ENCODE measurements around the gene PDE7B.
"Not testable (repeated sequence)": the region's sequence is repeated elsewhere in the genome, so short reads cannot be mapped to it uniquely, and the experiment has no call there.

The PDE7B gene

DNA sequence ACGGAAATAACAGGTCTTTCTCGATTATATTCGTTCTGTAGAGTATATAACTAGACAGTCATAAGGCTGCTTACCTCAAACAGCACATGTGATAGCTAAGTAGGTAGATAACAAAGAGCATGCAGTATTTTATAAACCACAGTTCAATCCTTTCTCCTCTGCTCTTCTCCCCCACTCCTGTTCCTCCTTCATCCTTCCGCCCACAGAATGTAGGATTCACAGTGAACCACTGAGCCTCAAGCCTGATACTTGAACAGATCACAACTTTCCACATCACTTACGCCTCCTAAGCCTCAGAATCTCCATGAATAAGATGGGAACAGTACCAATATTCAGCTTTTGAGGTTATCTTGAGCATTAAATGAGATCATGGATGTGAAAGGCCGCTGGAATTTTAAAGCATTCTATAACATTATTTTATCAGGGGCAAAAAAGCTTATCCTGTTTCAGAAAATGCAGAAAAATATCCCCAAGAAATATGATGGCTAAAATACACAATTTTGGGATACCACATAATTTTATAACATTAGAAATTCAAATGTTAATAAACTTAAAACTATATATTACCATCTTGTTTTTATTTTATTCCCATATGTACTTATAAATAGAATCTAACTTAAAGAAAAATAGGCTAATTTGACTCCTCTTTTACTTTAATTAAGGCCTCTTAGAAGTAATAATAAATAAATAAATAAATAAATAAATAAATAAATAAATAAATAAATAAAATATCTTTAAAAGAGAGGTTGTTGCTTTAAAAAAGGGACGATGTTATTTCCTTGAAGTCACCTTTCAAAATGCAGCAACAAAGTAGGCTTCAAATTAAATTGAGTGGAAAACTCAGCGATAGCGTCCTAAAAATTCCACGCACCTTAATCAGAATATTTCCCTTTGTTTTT is 365.3 kb downstream of the PDE7B start:
- WGBS (ENCODE audit: extremely low coverage, insufficient coverage, insufficient read length) = no CpG with 5 or more reads among the region's 10 CpGs

GRCh38 chr6:136224974-136225373 is 373.5 kb downstream of the PDE7B start:
- H3K27me3 ChIP-seq (ENCODE audit: insufficient read depth, low read length); H2BK12ac ChIP-seq (ENCODE audit: low read length); H3K4me1 ChIP-seq (ENCODE audit: control insufficient read depth in 1 of 2, insufficient read depth in 2 of 2, low read length in 2 of 2); H2AFZ ChIP-seq (ENCODE audit: insufficient read depth, low read length, poor library complexity); H4K91ac ChIP-seq (ENCODE audit: low read depth, low read length); H3K9me3 ChIP-seq (ENCODE audit: insufficient read depth, low read depth, low read length); H3K4me3 ChIP-seq (ENCODE audit: low read depth, low read length); H3K36me3 ChIP-seq (ENCODE audit: control insufficient read depth in 1 of 2, insufficient read depth in 2 of 2, low read length in 2 of 2); H3K4me2 ChIP-seq (ENCODE audit: low read length); H3K4ac ChIP-seq (ENCODE audit: low read depth, low read length); H3K79me1 ChIP-seq (ENCODE audit: low read length); H3K18ac ChIP-seq (ENCODE audit: low read length); H2BK5ac ChIP-seq (ENCODE audit: low read depth, low read length, poor library complexity); H3K14ac ChIP-seq (ENCODE audit: low read length); H2AK5ac ChIP-seq (ENCODE audit: low read length); H4K8ac ChIP-seq (ENCODE audit: low read depth, low read length); H3K23ac ChIP-seq (ENCODE audit: low read length); DNase-seq; H3K27ac ChIP-seq (ENCODE audit: low read depth, low read length); H3K79me2 ChIP-seq (ENCODE audit: control insufficient read depth, insufficient read depth, low read length, poor library complexity); H2BK120ac ChIP-seq (ENCODE audit: insufficient read depth, low read length, poor library complexity); H3K9ac ChIP-seq (ENCODE audit: low read length); H4K12ac ChIP-seq (ENCODE audit: low read depth, low read length): not testable (repeated sequence)
- no CpG with 5 or more reads among the region's 4 CpGs for whole genome bisulfite sequencing (ENCODE audit: extremely low coverage, insufficient coverage, insufficient read length)

More for the DNA sequence above, 365.3 kb downstream of the PDE7B start:
- Histone ChIP-seq H3K79me2 (ENCODE audit: control insufficient read depth, insufficient read depth, low read length, poor library complexity) (no peaks in the 10 kb centered on the region), H2AK5ac (ENCODE audit: low read length) (no peak overlapping the region), H3K9ac (ENCODE audit: low read length) (no peak overlapping the region), H3K23ac (ENCODE audit: low read length) (no peak overlapping the region), H4K91ac (ENCODE audit: low read depth, low read length) (no peak overlapping the region), H3K18ac (ENCODE audit: low read length) (no peak overlapping the region), H3K14ac (ENCODE audit: low read length) (no peak overlapping the region), H3K4me2 (ENCODE audit: low read length) (no peak overlapping the region), H2BK120ac (ENCODE audit: insufficient read depth, low read length, poor library complexity) (no peak overlapping the region), H3K4me3 (ENCODE audit: low read depth, low read length) (no peak overlapping the region), H4K12ac (ENCODE audit: low read depth, low read length) (no peak overlapping the region), H3K36me3 (ENCODE audit: control insufficient read depth in 1 of 2, insufficient read depth in 2 of 2, low read length in 2 of 2) (no peaks in the 10 kb centered on the region), H2AFZ (ENCODE audit: insufficient read depth, low read length, poor library complexity) (no peak overlapping the region), H3K4ac (ENCODE audit: low read depth, low read length) (no peak overlapping the region), H3K27me3 (ENCODE audit: insufficient read depth, low read length) (no peaks in the 10 kb centered on the region), H4K8ac (ENCODE audit: low read depth, low read length) (no peak overlapping the region), H3K27ac (ENCODE audit: low read depth, low read length) (no peak overlapping the region), H3K79me1 (ENCODE audit: low read length) (no peaks in the 10 kb centered on the region), H2BK12ac (ENCODE audit: low read length) (no peak overlapping the region), H3K4me1 (ENCODE audit: control insufficient read depth in 1 of 2, insufficient read depth in 2 of 2, low read length in 2 of 2) (no peaks in the 10 kb centered on the region), H2BK5ac (ENCODE audit: low read depth, low read length, poor library complexity) (no peak overlapping the region), H3K9me3 (ENCODE audit: insufficient read depth, low read depth, low read length) (no peaks in the 10 kb centered on the region)
- DNase-seq = no peak

DNA sequence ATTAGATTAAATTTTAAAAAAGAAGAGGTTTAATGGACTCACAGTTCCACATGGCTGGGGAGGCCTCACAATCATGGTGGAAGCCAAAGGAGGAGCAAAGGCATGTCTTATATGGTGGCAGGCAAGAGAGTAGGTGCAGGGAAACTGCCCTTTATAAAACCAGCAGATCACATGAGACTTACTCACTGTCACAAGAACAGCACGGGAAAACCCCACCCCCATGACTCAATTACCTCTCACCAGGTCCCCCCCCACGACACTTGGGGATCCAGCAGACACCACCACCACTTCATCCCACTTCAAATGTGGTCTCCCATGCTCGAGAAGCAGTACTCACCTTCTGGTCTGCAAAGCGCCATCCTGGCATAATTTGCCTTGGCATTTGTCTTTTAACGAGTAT is 374.0 kb downstream of the PDE7B start:
- Histone ChIP-seq H4K91ac (ENCODE audit: low read depth, low read length) (no peak overlapping the region), H3K36me3 (ENCODE audit: control insufficient read depth in 1 of 2, insufficient read depth in 2 of 2, low read length in 2 of 2) (no peaks in the 10 kb centered on the region), H3K18ac (ENCODE audit: low read length) (no peak overlapping the region), H2BK5ac (ENCODE audit: low read depth, low read length, poor library complexity) (no peak overlapping the region), H3K4ac (ENCODE audit: low read depth, low read length) (no peak overlapping the region), H3K9ac (ENCODE audit: low read length) (no peak overlapping the region), H3K27me3 (ENCODE audit: insufficient read depth, low read length) (no peaks in the 10 kb centered on the region), H3K79me1 (ENCODE audit: low read length) (no peaks in the 10 kb centered on the region), H4K12ac (ENCODE audit: low read depth, low read length) (no peak overlapping the region), H2AFZ (ENCODE audit: insufficient read depth, low read length, poor library complexity) (no peak overlapping the region), H3K4me3 (ENCODE audit: low read depth, low read length) (no peak overlapping the region), H3K4me2 (ENCODE audit: low read length) (no peak overlapping the region), H2BK12ac (ENCODE audit: low read length) (no peak overlapping the region), H4K8ac (ENCODE audit: low read depth, low read length) (no peak overlapping the region), H2AK5ac (ENCODE audit: low read length) (no peak overlapping the region), H3K79me2 (ENCODE audit: control insufficient read depth, insufficient read depth, low read length, poor library complexity) (no peaks in the 10 kb centered on the region), H3K9me3 (ENCODE audit: insufficient read depth, low read depth, low read length) (peaks cover 1% of the 10 kb centered on the region), H3K14ac (ENCODE audit: low read length) (no peak overlapping the region), H2BK120ac (ENCODE audit: insufficient read depth, low read length, poor library complexity) (no peak overlapping the region), H3K27ac (ENCODE audit: low read depth, low read length) (no peak overlapping the region), H3K23ac (ENCODE audit: low read length) (no peak overlapping the region), H3K4me1 (ENCODE audit: control insufficient read depth in 1 of 2, insufficient read depth in 2 of 2, low read length in 2 of 2) (no peaks in the 10 kb centered on the region)
- WGBS (ENCODE audit: extremely low coverage, insufficient coverage, insufficient read length) = no CpG with 5 or more reads among the region's 5 CpGs
- no peak for DNase-seq

DNA sequence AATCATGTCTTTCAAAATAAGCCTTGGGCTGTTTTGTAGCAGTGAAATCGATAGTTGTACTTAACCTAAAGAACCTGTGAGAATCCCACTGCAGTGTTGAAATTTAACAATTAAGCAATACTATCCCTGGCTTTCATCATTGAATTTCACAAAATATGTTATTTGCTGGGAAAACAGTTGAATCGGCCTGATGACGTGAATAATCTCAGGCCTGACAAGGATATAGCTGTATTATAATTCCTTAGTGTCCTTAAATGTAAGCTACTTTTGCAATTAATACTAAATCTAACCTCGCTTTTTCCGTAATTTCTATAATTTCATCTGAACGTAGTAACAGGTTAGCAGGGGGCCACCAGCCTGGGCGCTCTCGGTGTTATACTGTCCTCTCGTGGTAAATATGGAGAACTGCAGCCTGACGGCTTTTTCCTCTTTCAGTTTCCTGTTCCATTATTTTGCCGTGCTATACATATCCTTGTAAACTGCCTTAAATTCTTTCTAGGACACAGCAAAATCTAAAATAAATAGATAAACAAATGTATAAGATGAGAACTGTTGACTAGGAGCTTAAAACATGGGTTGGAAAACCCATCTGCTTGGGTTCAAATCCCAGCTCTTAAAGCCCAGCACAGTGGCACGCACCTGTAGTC is 374.6 kb downstream of the PDE7B start:
- Histone ChIP-seq H3K79me1 (ENCODE audit: low read length) (no peaks in the 10 kb centered on the region), H3K9ac (ENCODE audit: low read length) (no peak overlapping the region), H3K27ac (ENCODE audit: low read depth, low read length) (no peak overlapping the region), H2BK12ac (ENCODE audit: low read length) (no peak overlapping the region), H3K36me3 (ENCODE audit: control insufficient read depth in 1 of 2, insufficient read depth in 2 of 2, low read length in 2 of 2) (no peaks in the 10 kb centered on the region), H3K14ac (ENCODE audit: low read length) (no peak overlapping the region), H3K4me1 (ENCODE audit: control insufficient read depth in 1 of 2, insufficient read depth in 2 of 2, low read length in 2 of 2) (no peaks in the 10 kb centered on the region), H3K4ac (ENCODE audit: low read depth, low read length) (no peak overlapping the region), H3K9me3 (ENCODE audit: insufficient read depth, low read depth, low read length) (peaks cover 1% of the 10 kb centered on the region), H3K4me2 (ENCODE audit: low read length) (no peak overlapping the region), H2AK5ac (ENCODE audit: low read length) (no peak overlapping the region), H2BK5ac (ENCODE audit: low read depth, low read length, poor library complexity) (no peak overlapping the region), H3K23ac (ENCODE audit: low read length) (no peak overlapping the region), H4K8ac (ENCODE audit: low read depth, low read length) (no peak overlapping the region), H2BK120ac (ENCODE audit: insufficient read depth, low read length, poor library complexity) (no peak overlapping the region), H3K4me3 (ENCODE audit: low read depth, low read length) (no peak overlapping the region), H3K18ac (ENCODE audit: low read length) (no peak overlapping the region), H3K79me2 (ENCODE audit: control insufficient read depth, insufficient read depth, low read length, poor library complexity) (no peaks in the 10 kb centered on the region), H4K12ac (ENCODE audit: low read depth, low read length) (no peak overlapping the region), H4K91ac (ENCODE audit: low read depth, low read length) (no peak overlapping the region), H2AFZ (ENCODE audit: insufficient read depth, low read length, poor library complexity) (no peak overlapping the region), H3K27me3 (ENCODE audit: insufficient read depth, low read length) (no peaks in the 10 kb centered on the region)
- no CpG with 5 or more reads among the region's 12 CpGs for WGBS (ENCODE audit: extremely low coverage, insufficient coverage, insufficient read length)
- peak; percentile 31 to 71 for DNase-seq
